MM.1S (cell line): ENCODE measurements around the gene FOXC1.

Experiments used
- DNase-seq: peaks from one replicate; pipeline ENCODE4 v3.0.0-alpha.2; 2015
- H2AFZ ChIP-seq: fragments of 300-600 bp; sonication (generic); 2 replicates; pipeline ENCODE4 v1.6.0; 2016; ENCODE audit warnings: antibody characterized with exemption, low read length
- H3F3A ChIP-seq: fragments of 300-600 bp; sonication (generic); 2 replicates; pipeline ENCODE4 v1.6.1; 2016; ENCODE audit warnings: mild to moderate bottlenecking, antibody characterized with exemption, low read length, moderate library complexity, mixed read lengths; ENCODE audit not compliant: insufficient read depth
- H3K27ac ChIP-seq: fragments of 300-600 bp; sonication (generic); 2 replicates; pipeline ENCODE4 v1.5.1; 2016; ENCODE audit warnings: mild to moderate bottlenecking, low read length
- H3K27me3 ChIP-seq: fragments of 300-600 bp; sonication (generic); replicated peaks from 2 replicates; pipeline ENCODE4 v1.6.0; 2016; ENCODE audit warnings: low read length; ENCODE audit not compliant: insufficient read depth
- H3K36me3 ChIP-seq: fragments of 300-600 bp; sonication (generic); replicated peaks from 2 replicates; pipeline ENCODE4 v1.6.1; 2016; ENCODE audit warnings: mild to moderate bottlenecking, low read length, mixed read lengths; ENCODE audit not compliant: insufficient read depth
- H3K4me1 ChIP-seq: fragments of 300-600 bp; sonication (generic); 2 replicates; pipeline ENCODE4 v1.6.1; 2016; ENCODE audit warnings: low read length, mixed read lengths
- H3K4me2 ChIP-seq: fragments of 300-600 bp; sonication (generic); 2 replicates; pipeline ENCODE4 v1.6.0; 2016; ENCODE audit warnings: low read depth, low read length
- H3K4me3 ChIP-seq: fragments of 300-600 bp; sonication (generic); 2 replicates; pipeline ENCODE4 v1.5.1; 2016; ENCODE audit warnings: low read length, mixed read lengths
- H3K79me2 ChIP-seq: fragments of 300-600 bp; sonication (generic); 2 replicates; pipeline ENCODE4 v1.6.1; 2016; ENCODE audit warnings: mixed run types, low read length, mixed read lengths
- H3K9ac ChIP-seq: fragments of 300-600 bp; sonication (generic); 2 replicates; pipeline ENCODE4 v1.6.1; 2016; ENCODE audit warnings: low read length, mixed read lengths
- H3K9me2 ChIP-seq: fragments of 300-600 bp; sonication (generic); replicated peaks from 2 replicates; pipeline ENCODE4 v1.6.1; 2016; ENCODE audit warnings: mild to moderate bottlenecking, low read length, mixed read lengths; ENCODE audit not compliant: insufficient read depth
- H3K9me3 ChIP-seq: fragments of 300-600 bp; sonication (generic); replicated peaks from 2 replicates; pipeline ENCODE4 v1.6.1; 2016; ENCODE audit warnings: mild to moderate bottlenecking, low read length, mixed read lengths; ENCODE audit not compliant: insufficient read depth
- H4K20me1 ChIP-seq: fragments of 300-600 bp; sonication (generic); 2 replicates; pipeline ENCODE4 v1.6.1; 2016; ENCODE audit warnings: mild to moderate bottlenecking, low read length, moderate library complexity, mixed read lengths; ENCODE audit not compliant: insufficient read depth
- CTCF ChIP-seq: fragments of 300-600 bp; sonication (generic); IDR thresholded peaks from 2 replicates; pipeline ENCODE4 v1.5.1; 2016; ENCODE audit warnings: antibody characterized with exemption, low read length, mixed read lengths
- EZH2 ChIP-seq: fragments of 300-600 bp; sonication (generic); optimal IDR thresholded peaks from 2 replicates; pipeline ENCODE3; 2017; ENCODE audit warnings: low read depth, mild to moderate bottlenecking, antibody characterized with exemption, low read length, mixed read lengths
- EZH2phosphoT487 ChIP-seq: fragments of 300-600 bp; sonication (generic); IDR thresholded peaks from 2 replicates; pipeline ENCODE4 v1.6.1; 2018; ENCODE audit warnings: antibody characterized with exemption, low read length

Gene FOXC1

DNA sequence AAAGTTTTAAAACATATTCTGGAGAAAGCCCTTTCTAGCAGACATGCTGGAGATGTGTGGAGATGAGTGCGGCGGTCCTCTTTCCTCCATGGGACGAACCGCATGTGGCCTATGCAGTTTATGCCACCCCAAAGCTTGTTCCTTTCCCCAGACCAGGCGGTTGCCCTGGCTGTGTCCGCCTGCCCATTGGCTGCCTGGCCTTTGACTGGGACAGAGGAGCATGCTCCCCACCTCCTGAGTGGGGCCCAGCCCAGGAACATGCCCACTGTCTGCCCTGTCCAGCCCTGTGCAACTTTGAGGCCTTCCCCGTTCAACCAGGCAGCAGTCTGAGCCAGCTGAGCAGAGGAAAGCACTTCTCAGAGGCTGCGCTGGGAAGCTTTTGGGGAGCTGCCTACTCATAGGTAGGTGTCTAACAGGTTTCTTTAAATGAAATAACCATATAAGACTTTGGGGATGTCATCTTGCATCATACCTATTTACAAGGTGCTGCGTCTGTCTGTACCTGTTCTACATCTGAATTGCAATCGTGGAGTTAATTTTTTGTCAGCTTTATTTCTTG is 20.6 kb downstream of the FOXC1 start:
- no peak for DNase-seq
- H3K27me3 ChIP-seq = no peaks in the 10 kb centered on the region
- H3K4me2 ChIP-seq = no peak overlapping the region
- H3K36me3 ChIP-seq = no peaks in the 10 kb centered on the region
- TF ChIP-seq EZH2 (no peak), EZH2phosphoT487 (no peak), CTCF (no peak)
- no peaks in the 10 kb centered on the region for H3K79me2 ChIP-seq
- no peak overlapping the region for H3K4me3 ChIP-seq
- H3K9me2 ChIP-seq = no peaks in the 10 kb centered on the region
- H3K9me3 ChIP-seq = no peaks in the 10 kb centered on the region
- H3F3A ChIP-seq = no peaks in the 10 kb centered on the region
- H3K27ac ChIP-seq = no peak overlapping the region
- no peaks in the 10 kb centered on the region for H4K20me1 ChIP-seq
- no peak overlapping the region for H2AFZ ChIP-seq
- H3K4me1 ChIP-seq = no peaks in the 10 kb centered on the region
- H3K9ac ChIP-seq = no peak overlapping the region

- Histone ChIP-seq H3K79me2 (no peaks in the 10 kb centered on the region), H3K9ac (no peak overlapping the region), H3K9me2 (no peaks in the 10 kb centered on the region), H3K4me3 (no peak overlapping the region), H3K27me3 (no peaks in the 10 kb centered on the region), H3K9me3 (no peaks in the 10 kb centered on the region), H3K4me2 (no peak overlapping the region), H3K4me1 (no peaks in the 10 kb centered on the region), H2AFZ (no peak overlapping the region), H4K20me1 (no peaks in the 10 kb centered on the region), H3K36me3 (no peaks in the 10 kb centered on the region), H3K27ac (no peak overlapping the region), H3F3A (no peaks in the 10 kb centered on the region)
- TF ChIP-seq EZH2 (no peak), CTCF (no peak), EZH2phosphoT487 (no peak)
- no peak for DNase-seq
These were observed 21.1 kb downstream of the FOXC1 start for GRCh38 chr6:1630771-1631217.

DNA sequence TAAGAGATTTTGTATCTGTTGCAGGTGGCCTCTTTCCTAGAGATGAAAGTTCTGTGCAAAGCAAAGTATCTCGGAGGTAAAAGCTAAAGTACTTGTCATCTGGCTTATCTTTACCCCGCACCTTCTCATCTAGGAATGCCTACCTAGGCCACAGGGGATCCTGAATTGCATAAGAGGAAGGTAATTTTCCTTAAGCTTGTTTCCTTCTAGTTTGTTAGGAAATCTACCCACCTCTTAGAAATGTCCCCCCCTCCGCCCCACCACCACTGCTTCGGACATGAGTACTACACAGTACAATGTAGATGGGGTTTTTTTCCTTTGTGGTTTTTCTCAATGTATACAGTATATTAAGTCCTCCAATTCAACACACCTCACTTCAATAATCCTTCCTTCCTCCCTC is 21.5 kb downstream of the FOXC1 start:
- no peaks in the 10 kb centered on the region for H4K20me1 ChIP-seq
- H3K4me2 ChIP-seq = no peak overlapping the region
- H3K27ac ChIP-seq = no peak overlapping the region
- H3K9me3 ChIP-seq = no peaks in the 10 kb centered on the region
- TF ChIP-seq CTCF = no peak
- no peak for TF ChIP-seq EZH2phosphoT487
- no peak for TF ChIP-seq EZH2
- DNase-seq = no peak
- H3K9me2 ChIP-seq = no peaks in the 10 kb centered on the region
- no peaks in the 10 kb centered on the region for H3K27me3 ChIP-seq
- no peaks in the 10 kb centered on the region for H3K4me1 ChIP-seq
- no peak overlapping the region for H3K9ac ChIP-seq
- no peak overlapping the region for H2AFZ ChIP-seq
- no peaks in the 10 kb centered on the region for H3K79me2 ChIP-seq
- no peak overlapping the region for H3K4me3 ChIP-seq
- no peaks in the 10 kb centered on the region for H3F3A ChIP-seq
- H3K36me3 ChIP-seq = no peaks in the 10 kb centered on the region
